HG03060 (cell line): ENCODE measurements around the gene DAPK2.
"Not testable (repeated sequence)": the region's sequence is repeated elsewhere in the genome, so short reads cannot be mapped to it uniquely, and the experiment has no call there.

Experiments
- ATAC-seq: cut with Tn5 transposase; IDR thresholded peaks from one replicate; pipeline ENCODE4 v1.9.1; 2021; ENCODE audit warnings: low read depth, moderate number of reproducible peaks; ENCODE audit not compliant: unreplicated experiment

The DAPK2 gene

GRCh38 chr15:64058279-64058678, 12.0 kb upstream of the DAPK2 start:
- ATAC-seq = no peak

GRCh38 chr15:64053674-64054073, 7.4 kb upstream of the DAPK2 start:
- not testable (repeated sequence) for ATAC-seq

DNA sequence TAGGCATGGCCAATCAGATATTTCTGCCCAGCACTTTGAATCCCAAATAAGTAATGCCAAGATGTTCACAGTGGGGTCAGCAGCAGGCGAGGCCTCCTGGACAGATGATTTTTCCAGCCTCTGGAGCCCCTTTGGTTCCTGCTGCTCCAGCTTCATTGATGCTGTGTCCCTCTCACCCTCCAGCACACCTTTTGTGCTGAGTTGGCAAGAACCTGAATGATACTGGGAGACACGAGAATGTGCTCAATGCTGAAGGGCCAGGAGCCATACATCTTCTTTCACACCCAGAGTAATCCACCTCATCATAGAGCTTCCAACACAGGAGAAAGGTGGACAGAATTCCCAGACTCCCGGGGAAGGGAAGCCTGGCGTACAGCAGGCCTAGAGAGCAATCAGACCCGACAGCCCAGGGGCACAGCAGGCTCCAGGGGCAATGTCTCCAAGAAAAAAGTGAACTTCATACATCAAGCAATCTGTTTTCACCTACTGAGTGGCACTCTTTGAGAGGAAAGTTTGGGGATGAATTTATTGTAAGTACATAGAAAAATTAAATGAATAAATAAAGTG, 6.7 kb upstream of the DAPK2 start:
- no peak for ATAC-seq

- no peak for ATAC-seq
These were observed 5.3 kb upstream of the DAPK2 start for GRCh38 chr15:64051407-64052259.

DNA sequence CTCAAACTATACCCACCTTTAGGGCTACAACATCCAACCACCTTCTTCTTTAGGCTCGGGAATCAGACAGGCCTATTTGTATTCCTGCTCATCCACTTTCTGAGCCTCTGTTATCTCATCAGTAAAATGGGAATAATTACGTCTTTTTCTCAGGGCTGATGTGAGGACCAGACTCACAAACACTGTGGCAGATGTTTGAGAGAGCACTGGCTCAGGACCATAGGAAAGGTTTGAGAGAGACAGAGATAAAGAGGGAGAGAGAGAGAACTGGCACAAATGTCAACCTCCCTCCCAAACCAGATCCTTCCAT, 4.8 kb upstream of the DAPK2 start:
- ATAC-seq = no peak

DNA sequence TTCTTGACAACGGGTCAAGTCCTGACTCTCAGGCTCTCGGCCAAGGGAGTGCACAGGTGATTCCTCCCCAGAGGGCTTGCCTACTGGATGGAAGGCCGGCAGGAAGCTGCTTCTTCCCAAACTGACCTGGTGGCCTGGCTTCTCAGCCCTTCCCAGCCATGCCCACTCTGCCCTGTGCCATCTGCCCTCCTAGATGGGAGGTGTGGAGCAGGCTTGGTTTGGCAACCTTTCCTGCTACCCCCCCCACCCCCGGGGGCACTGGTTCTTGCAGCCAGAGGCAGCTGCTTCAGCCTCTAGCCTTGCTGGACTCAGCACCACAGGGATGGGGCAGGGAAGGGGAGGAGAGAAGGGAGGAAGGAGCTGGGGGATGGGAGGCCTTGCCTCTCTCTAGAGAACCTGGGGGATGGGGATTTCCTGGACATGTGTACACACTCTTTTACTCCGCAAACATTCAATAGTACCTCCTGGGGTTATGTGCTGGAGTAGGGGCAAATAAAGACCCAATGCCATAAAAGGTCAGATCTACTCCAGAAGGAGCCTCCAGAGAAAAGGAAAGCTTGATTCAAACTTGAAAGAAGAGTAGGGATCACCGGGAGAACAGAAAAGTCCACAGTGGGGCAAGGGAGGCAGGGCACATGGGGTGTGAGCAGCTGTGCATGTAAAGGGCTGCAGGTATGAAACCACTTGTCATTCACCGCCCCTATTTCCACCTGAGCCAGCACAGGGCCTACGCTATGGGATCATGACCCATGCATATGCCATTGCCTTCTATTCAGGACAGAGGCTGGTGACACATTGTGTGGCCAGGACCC, 4.2 kb upstream of the DAPK2 start:
- no peak for ATAC-seq

GRCh38 chr15:64048781-64049460, 2.6 kb upstream of the DAPK2 start:
- ATAC-seq = no peak

GRCh38 chr15:64045774-64046420, 388 bp downstream of the DAPK2 start:
- ATAC-seq = no peak

GRCh38 chr15:64045101-64045435, 1.2 kb downstream of the DAPK2 start:
- ATAC-seq = no peak

DNA sequence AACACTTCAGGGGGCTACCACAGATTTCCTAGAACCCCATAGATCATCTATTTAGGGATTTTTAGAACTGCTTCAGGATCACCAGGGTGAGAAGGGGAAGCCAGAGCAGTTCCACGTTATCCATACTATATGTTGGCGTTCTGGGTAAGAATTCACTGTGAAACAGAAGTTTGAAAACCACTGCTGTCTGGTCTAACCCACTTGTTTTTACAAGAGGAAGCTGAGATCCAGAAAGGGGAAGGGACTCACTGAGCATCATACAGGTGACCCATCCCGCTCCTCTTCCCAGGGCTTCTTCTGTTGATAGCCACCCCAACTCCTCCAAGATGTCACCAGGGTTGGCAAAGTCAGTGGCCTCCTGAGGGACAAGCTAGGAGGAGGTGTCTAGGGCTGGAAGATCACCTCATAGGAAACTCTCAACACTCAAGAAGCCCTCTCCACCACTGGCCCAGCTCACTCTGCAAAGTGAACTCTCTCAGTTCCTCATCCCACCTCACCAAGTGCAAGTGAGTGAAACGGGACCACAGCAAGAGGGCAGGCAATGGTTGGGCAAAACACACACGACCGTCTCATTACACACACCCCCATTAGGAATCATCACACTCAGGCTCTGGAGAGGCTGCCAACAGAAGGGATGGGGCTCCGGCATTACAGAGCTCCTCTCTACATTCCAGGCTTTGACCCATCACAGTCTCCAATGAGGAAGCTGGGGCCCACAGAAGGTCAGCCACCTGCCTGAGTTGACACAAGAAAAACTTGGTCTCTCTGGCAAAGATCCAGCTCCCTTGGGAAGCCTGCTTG, 1.8 kb downstream of the DAPK2 start:
- ATAC-seq = no peak

DNA sequence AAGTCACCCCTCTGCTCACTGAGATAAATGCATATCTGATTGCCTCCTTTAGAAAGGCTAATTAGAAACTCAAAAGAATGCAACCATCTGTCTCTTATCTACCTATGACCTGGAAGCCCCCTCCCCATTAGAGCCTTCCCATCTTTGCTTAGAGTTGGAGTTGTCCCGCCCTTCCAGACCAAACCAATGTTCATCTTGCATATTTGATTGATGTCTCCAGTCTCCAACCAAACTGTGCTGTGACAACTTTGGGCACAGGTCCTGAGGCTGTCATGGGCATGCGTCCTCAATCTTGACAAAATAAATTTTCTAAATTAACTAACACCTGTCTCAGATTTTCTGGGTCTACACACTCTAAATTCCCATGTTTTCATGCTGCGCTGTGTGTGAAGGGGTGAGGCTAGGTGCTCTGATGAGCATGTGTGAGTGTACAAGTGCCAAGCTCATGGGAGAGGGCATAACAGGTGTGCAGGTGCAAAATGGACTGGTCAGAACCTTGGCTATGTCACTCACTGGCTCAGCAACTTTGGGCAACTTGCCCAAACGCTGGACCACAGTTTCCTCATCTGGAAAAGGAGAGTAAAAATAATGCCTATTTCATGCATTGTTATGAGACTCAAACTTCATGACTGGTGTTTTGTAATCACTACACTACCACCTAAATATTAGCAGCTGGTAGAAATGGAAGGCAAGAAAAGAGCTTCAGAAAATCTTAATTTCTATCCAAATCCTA, 7.2 kb downstream of the DAPK2 start:
- no peak for ATAC-seq

- ATAC-seq = no peak
These were observed 8.3 kb downstream of the DAPK2 start for GRCh38 chr15:64037966-64038365.

GRCh38 chr15:64037116-64037515, 9.2 kb downstream of the DAPK2 start:
- no peak for ATAC-seq

- ATAC-seq = no peak
These were observed 10.8 kb downstream of the DAPK2 start for GRCh38 chr15:64035525-64035924.

DNA sequence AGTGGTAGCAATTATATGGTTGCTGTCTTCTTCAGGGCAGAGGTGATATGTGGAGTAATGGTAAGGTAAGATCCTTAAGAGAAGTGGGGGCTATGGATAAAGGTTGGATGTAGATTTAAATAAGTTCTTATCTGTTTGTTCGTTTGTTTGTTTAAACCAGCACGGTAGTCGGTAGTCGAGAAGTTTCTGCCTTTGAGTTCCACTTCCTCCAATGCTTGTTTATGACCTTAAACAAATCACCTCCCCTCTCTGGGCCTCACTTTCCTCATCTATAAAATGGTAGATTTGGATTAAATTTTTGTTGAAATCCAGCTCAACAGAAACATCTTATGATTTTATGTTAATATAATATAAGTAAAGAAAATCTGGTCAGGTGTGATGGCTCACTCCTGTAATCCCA, 11.8 kb downstream of the DAPK2 start:
- ATAC-seq = no peak

DNA sequence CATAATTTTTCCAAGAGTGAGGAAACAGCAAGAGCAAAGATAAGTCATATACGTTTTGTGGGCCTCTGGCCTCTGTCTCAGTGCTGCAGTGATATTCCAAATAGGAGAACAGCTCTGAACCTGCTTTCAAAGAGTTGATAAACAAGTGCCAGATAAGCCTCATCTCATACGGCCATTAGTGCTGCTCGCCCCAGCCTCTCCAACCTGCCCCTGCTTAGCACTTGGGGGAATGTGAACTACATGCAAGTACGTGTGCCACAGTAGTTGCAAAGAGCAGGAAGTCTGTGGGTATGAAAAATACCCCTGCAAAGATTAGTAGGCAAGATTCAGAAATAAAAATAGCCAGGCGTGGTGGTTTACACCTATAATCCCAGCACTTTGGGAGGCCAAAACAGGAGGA, 14.0 kb downstream of the DAPK2 start:
- ATAC-seq = no peak

DNA sequence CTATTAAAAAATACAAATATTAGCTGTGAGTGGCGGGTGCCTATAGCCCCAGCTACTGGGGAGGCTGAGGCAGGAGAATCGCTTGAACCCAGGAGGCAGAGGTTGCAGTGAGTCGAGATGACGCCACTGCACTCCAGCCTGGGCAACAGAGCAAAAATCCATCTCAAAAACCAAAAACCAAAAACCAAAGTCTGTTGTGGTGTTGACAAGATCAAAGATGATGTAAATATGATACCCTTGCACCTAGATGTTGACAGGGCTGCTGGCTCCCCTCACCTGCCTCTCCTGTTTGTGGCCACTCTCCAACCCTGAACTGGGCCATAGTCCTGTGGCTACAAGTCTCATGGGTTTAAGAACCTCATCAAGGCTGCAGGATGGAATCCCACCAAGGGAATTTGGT, 16.2 kb downstream of the DAPK2 start:
- ATAC-seq = no peak

DNA sequence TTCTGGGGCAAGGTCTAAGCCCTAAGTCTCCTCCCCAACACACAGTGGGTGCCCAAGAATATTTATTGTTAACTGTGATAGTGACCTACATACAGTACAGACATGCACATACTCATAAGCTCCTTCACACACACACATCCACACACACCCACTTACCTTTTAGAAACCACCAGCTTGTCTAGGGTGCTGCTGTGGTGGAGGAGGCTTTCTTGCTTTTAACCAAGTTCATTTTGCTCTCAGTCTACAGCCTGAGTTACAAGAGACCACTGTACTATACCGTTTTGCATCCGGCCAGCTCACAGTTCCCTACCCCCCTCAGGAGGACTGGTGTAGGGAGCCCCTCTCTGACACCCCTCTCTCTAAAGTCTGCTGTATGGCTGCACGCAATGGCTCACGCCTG, 16.7 kb downstream of the DAPK2 start:
- no peak for ATAC-seq

GRCh38 chr15:64029110-64029509, 17.2 kb downstream of the DAPK2 start:
- ATAC-seq = no peak
